NCI-H128 (cell line): ENCODE measurements around the gene DYRK1B.

Experiments
- DNase-seq: peaks from one replicate; lab custom pipeline; 2025; ENCODE audit not compliant: unreplicated experiment; lab: John Stamatoyannopoulos, UW

The DYRK1B gene

DNA sequence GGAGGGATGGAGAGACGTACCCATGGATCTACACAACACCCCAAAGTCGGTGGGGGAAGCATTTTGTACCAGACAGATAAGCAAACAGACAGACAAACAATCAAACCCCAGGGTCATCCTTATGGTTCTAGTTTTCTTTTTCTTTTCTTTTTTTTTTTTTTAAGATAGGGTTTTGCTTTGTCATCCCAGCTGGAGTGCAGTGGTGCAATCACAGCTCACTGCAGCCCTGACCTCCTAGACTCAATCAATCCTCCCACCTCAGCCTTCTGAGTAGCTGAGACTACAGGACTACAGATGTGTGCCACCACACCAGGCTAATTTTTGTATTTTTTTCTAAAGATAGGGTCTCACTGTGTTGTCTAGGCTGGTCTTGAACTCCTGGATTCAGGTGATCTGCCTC is 30.2 kb upstream of the DYRK1B start:
- no peak for DNase-seq

DNA sequence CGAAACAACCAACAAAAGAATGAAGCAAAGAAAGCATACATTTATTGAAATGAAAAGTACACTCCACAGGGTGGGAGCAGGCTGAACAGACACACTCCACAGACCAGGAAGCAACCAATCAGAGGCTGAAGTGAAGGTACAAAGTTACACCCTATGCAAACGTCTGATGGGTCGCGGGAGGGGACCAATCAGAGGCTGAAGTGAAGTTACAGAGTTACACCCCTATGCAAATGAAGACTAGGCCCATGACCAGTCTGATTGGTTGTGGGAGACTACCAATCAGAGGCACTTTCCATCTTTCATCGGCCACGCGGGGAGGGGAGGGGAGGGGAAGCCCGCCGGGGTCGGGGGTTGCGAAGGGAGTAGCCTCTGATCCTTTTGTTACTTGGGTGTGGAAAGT is 24.6 kb upstream of the DYRK1B start:
- no peak for DNase-seq

DNA sequence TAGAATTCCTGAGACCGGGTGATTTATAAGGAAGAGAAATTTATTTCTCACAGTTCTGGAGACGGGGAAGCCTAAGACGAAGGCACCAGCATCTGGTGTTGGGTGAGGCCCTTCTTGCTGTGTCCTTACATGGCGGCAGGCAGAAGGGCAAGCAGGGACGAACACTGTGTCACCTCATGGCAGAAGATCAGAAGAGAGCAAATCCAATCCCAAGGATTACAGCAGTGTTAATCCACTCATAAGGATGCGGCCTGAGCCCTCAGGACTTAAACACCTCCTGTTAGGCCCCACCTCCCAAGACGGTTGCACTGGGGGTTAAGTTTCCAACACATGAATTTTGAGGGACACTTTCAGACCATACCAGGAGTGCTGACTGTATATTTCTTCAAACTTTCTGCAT is 18.9 kb upstream of the DYRK1B start:
- DNase-seq = no peak

DNA sequence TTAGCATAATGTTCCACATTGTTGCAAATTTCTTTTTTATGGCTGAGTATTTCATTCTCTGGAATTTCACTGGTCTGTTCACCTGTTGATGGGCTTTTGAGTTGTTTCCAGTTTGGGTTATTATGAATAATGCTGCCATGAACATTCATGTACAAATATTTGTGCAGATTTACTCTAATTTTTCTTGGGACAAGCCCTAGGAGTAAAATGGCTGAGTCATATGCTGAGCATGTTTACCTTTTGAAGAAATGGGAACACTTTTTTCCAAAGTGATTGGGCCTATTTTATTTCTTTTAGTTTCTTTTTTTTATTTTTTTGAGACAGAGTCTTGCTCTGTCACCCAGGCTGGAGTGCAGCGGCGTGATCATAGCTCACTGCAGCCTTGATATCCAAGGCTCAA is 16.9 kb upstream of the DYRK1B start:
- no peak for DNase-seq

DNA sequence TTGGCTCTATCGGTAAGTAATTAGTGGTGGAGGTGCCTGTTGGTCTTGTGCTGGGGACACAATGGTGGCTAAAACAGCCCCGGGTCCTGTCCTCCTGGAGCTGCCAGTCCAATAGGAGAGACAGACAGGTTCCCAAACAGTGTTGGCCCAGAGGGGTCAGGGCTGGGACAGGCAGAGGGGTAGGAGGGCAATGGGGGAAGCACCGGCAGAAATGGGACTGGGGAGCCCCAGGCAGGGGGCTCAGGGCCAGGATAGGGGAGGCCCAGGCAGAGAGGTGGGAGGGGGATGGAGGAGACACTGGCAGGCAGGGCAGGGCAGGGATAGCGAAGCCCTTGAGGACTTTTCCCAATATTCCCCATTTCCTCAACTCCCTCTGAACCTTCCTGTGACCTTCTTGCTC is 14.4 kb upstream of the DYRK1B start:
- no peak for DNase-seq

DNA sequence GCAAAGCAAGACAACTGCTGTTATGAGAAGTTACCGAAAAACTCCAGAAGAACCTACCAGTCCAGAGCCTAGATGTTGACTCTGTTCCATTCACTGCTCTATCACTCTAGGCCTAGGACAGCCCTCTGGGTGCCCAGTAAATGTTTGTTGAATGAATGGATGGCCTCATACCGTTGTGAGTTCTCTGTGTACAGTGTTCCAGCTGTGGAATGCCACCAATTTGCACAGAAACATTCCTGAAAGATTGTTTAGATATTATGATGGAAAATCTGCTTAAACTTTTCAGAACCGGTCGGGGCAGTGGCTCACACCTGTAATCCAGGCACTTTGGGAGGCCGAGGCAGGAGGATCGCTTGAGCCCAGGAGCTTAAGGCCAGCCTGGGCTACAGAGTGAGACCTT is 13.6 kb upstream of the DYRK1B start:
- no peak for DNase-seq

DNA sequence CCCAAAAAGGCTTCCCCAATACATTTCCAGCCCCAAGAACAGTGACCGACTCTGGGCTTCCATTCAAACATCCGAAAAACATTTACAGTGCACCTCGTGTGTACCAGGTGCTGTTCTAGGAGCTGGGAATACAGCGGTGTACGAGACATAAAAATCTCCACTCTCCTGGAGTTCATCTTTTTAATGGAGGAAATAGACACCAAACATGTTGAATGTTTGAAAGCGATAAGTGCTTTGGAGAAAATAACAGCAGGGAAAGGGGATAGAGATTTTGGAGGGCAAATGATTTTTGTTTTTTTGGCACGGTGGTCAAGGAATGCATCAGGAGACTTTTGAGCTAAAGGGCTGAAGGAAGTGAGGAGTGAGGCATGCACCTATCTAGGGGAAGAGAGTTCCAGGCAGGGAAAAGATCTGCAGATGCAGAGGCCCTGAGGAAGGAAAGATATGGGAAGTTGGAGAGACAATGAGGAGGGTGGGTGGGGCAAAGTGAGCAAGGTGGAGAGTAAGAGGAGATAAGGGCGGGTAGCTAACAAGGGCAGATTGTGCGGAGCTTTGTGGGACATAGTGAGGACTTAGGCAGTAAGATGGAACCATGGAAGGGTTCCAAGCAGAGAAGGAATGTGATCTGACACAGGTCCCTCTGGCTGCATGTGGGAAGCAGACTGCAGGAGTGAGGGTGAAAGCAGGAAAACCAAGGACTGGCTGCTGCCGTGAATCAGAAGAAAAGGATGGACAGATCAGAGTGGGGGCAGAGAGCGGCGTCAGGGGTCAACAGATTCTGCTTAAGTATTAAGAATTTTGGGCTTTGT is 12.9 kb upstream of the DYRK1B start:
- DNase-seq = no peak

DNA sequence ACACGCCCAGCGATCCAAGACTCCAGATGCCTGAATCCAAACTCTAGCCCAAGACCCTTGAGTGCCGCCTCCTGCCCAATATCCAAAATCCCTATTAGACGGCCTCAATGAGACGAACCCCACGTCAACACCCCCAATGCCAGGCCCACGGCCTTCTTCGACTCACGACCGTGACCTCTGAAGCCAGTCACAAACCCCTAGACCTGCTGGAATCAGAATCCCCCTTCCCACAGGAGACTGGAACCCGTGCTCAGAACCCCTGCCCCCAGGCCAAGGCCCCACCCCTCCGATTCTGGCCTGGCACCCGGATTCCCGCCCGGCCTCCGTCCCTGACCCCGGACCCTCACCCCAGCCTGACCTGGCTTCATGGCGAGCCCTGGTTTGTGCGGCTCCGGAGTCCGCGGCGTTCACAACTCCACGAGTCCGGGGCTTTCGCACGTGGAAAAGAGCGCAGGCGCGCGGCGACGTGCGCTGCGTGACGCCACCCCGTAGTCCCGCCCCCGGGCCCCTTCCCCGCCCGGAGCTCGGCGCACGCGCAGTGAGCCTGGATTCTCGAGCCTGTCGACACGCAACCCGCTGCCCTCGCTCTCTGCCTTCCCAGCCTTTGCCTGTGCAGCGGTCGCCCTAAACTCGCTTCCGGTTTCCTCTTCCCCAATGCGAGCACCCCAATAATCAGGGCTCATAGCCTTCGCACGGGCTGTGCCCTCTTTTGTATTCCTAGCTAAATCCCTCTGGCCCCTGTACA is 12.1 kb upstream of the DYRK1B start, which contains the start of gene FBL:
Gene FBL, minus strand, starts transcription at position 447 of the 745 bp plus-strand sequence. Its CDS starts 79 bp downstream, at position 368.
- peak; percentile 93 for DNase-seq

DNA sequence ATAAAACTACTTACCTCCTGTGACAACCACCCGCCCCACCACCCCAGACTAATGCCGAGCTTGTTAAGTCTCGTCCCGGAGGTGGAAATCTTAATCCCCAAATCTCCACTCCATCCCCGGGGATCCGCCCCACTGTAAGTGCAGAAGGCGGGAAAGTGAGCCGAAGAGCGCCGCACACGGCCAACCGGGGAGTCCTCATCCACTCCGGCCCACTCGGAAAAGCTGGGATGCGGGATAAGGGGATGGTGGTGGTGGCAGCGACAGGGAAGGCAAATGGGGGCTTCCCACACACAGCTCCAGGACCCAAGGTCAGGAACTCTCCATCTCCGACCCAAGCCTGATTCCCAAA is 11.6 kb upstream of the DYRK1B start:
- DNase-seq = no peak

DNA sequence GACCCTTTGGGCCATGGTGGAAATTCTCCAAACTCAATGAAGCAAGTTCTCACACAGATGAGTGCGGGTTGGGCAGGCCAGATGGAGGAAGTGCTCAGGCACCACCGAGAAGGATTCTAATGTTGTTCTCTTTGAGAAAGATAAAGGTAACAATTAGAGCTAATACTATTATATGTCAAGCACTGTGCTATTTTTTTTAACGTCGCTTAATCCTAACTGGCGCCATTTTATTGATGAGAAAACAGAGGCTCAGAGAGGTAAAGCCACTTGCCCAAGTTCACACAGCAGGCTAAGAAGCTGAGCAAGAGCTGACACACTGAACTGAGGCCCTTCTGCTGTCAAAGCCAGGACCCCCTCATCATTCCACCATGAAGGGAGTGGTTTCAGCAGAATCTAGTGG is 11.2 kb upstream of the DYRK1B start:
- DNase-seq = no peak

DNA sequence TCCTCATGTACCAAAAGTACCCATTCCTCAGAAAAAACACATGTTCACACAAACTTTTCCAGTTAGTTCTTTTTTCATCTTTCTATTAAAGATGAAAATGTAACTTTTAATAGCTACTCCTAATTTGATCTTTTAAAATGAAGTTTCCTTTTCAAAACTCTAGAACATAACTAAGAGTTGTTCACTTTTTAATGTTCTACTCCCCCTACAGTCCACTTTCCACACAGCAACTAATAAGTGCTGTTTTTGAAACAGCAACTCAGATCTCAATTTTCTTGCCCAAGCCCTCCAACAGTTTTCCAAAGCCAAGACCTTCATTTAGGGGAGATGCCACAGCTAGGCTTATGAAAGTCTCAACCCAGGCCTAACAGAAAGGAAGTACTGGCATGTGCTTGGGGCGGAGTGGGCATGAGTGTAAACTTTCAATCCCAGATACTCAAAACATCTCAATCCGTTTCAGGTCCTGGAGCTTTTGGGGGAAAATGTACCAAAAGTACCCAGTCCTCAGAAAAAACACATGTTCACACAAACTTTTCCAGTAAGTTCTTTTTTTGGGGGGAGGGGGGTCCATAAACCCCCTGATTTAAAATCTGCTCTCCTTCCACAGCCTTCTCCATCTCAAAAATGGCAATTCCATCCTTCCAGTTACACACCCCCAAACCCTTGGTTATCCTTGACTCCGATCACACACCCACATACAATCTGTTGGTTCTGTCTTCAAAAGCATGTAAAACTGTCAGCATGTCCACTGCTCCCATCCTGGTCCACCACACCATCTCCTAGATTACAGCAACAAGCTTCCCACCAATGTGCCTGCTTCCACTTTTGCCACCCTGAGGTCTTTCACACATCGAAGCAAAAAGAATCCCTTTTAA is 10.2 kb upstream of the DYRK1B start:
- peak; percentile 23 for DNase-seq

DNA sequence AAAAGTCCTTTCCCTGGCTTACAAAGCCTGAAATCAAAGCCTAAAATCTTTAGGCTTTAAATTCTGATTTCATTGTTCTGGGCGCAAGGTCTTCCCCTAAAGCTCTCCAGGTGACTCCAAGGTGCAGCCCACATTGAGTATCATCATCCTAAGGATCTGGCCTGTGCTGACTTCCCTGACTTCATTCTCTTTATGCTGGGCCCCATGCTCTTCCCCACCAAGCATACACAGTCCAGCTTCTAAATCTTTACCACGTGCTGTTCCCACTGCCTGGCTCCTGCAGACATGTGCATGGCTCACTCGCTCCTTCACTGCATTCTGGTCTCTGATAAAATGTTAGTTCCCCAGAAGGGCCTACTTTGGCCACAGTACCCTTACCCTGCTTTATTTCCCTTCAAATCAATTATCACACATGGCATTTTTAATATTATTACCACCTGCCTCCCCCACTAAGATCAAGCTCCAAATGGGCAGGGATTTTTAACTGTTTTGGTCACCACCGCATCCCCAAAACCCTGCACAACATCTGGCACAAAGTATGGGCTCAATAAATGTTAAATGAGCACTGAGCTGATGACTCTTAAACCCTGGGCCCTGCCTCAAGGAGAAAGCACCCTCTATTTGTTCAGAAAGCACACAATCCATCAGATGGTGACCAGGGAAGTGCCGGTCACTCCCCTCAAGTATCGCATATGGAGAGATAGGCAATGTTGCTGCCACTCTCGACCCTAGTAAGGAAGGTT is 8.9 kb upstream of the DYRK1B start:
- DNase-seq = no peak

DNA sequence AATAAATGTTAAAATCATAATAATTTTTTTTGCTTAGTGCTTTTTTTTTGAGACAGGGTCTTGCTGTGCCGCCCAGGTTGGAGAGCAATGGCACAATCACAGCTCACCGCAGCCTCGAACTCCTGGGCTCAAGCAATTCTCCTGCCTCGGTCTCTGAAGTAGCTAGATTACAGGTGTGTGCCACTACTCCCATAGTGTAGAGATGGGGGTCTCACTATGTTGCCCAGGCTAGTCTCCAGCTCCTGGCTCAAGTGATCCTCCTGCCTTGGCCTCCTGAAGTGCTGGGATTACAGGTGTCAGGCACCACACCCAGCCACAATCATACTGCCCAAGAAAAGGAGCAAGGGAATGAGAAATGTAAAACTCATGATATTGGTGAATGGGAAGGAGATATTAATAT is 7.1 kb upstream of the DYRK1B start:
- DNase-seq = no peak

DNA sequence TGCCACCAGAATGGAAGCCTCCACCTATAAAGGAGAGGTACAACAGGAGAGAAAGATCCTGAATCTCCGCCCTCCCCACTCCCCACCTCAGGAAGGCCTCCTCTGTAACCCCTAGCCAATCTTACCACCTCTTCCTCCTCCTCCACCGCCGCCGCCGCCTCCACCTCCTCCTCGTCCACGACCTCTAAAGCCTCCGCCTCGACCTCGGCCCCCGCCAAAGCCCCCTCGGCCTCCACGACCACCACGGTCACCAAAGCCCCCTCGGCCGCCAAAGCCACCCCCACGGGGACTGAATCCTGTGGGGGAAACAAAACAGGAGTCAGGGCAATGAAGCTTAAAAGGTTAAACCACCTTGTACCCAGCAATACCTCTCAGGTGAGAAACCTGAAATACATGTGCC is 6.5 kb upstream of the DYRK1B start:
- no peak for DNase-seq

DNA sequence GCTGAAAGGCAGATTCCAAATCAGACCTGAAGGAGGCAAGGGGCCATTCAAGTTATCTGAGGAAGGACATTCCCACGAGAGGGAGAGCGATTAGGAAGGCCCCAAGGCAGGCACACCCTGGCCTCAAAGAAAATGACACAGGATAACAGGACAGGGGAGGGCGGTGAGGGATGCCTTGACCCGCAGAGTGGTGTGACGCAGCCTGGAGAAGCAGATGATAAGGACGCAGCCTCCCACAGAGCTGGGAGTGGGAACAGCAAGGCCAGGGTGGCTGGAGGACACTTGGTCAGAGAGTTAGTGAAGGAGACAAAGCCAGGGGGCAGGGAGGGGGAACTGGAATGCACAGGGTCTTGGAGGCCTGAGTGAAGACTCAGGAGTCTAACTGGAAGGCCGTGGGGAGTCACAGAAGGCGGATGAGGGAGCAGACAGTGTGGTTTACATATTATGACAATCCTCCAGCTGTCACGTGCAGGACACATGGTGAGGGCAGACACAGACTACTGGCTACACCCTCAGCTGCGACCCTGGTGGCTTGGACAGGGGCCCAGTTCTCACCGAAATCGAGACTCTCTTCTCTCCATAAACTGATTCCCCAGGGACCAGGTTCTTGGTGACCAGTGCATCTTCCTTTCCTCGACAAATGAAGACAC is 5.8 kb upstream of the DYRK1B start:
- DNase-seq = no peak

DNA sequence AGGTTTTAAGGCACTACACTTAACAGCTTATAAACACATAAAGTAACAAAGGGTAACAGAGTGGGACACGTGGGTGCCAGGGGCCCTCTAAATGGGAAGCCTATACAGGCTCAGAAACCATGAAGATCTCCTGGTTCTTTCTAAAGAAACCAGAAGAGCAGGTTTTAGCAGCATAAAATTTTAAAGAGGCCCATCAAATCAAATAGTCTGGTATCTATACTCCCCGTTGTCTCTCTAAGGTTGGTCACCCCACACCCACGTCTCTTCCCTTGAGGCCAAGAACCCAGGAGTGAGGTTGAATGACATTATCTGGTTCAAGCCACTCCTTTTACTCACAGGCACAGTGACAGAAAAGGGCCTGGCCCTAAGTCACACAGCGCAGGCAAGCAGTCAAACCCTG is 4.6 kb upstream of the DYRK1B start:
- DNase-seq = no peak

DNA sequence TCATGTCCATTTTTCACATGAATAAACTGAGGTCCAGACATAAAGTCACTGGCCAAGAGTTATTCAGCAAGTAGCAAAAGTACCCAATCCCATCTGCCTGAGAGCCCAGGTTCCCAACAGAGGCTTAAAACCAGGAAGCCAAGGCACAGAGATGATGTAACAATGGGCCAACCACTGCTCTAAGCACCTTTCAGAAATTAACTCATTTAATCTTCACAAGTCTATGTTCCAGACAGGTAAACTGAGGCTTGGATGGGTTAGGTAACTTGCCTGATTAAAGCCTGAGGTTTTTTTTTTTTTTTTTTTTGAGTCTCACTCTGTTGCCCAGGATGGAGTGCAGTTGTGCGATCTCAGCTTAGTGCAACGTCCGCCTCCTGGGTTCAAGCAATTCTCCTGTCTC is 4.0 kb upstream of the DYRK1B start:
- no peak for DNase-seq

DNA sequence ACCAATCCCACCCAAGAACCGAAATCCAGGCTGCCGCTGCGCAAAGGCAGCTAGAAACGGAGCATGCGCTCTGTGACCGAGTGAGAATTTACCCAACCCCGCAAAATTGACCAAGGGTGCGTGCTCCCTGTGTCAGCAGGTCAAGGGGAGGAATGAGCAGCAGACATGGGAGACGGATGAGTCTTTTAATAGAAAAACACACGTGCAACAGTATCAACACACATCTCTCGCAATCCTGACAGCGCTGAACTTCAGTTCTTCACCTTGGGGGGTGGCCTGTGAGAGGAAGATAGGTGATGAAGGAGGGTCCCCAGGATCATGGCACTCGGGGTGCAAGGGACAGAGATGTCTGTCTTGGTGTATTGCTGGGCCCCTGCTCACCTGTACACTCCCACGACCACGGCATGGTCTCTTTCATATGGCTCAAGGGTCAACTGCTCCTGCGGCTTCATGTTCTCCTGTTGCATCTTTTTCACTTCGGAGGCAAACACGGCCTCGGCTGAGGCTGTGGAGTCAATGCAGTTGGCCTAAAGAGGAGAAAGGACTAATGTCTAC is 402 bp upstream of the DYRK1B start:
- no peak for DNase-seq

DNA sequence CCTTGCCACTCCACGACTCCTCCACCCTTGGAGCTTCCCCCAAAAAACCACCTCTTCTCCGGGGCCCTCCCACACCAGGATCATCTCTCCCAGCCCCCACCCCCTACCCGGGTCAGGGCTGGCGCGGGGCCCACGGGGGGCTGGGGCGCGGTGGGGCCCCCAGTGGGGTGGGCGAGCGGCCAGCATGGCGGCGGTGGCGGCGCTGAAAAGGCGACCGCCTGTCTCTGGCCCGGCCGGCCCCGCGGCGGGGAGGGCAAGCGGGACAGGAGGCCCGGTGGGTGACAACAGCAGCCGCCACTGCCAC is 850 bp downstream of the DYRK1B start:
- DNase-seq = no peak

DNA sequence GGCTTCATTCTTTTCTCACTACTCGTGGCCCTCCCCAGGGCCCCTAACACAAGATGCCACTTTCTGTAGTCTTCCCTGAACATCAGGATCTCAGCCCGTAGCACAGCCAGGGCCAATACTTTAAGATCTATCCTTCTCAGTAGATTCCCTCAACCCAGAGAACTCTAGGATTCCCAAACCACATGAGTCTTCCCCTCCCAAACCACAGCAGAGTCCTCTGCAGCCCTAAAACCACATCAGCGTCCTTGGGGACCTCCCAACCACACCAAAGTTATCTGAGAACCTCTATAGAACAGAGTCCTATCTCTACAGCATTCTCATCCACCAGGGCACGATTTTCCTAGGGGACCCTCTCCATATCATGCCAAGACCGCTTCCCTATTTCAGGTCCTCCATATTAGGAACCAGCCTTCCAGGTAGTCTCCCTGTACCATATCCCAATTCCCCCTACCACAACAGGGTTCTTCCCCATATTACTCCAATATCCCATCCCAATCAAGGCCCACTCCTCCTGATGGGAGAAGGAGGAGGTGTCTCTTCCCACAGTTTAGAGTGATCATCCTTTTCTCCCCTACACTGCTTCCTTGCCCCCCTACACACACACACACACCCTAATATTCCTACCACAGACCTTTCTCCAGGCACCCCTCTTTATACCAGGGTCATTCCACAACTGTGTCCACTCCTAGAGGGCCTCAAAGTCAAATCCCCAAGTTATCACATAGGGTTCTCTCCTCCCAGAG is 1.4 kb downstream of the DYRK1B start:
- DNase-seq = no peak
